Stimulated activated CD4-positive, alpha-beta T cell treated with anti-CD3 and anti-CD28 coated beads, TNF-alpha, amount 100 ng/mL, for 4 hours (primary cell): ENCODE data around the gene SP110.
"Not testable (repeated sequence)": the region's sequence is repeated elsewhere in the genome, so short reads cannot be mapped to it uniquely, and the experiment has no call there.

Experiments
- DNase-seq, 3 experiments: peaks; one replicate each; pipeline ENCODE4 v3.0.0-alpha.2; 2020; ENCODE audit warnings: low read depth in 3 of 3

Gene SP110

GRCh38 chr2:230127195-230127594, 92.6 kb downstream of the SP110 start:
- no peak for DNase-seq

DNA sequence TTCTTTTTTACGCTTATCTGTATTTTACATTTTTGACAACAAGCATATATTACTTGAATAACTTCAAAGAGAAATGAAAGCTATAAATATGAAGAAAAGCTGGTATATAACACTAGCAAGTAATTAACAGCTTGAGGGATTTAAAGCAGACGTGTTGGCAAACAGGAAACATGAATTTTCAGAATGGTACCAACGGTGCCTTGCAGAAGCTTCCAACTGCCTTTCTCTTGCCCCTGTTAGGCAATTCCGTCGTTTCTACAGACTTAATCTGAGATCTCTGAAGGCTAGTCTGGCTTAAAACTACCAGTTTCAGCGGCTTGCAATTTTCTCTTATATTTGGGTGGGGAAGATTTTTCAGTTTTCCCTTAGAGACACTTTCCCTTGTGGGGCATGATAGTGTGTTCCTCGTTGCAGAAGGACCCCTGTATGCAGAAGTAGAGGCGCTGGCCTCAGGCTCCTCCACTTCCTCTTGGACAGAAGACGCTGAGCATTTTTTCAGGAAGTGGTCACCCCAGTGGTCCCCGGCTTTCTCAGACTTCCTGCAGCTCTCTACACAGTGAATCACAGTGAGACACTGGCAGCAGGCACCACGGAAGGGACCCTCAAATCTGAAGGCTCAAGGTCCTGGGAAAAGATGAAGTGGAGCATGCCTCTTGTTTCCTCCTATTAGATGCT, 94.9 kb downstream of the SP110 start:
- DNase-seq: no peak

- no peak for DNase-seq
Measured at GRCh38 chr2:230124235-230124634, 95.5 kb downstream of the SP110 start.

GRCh38 chr2:230120376-230120775, 99.4 kb downstream of the SP110 start:
- DNase-seq: not testable (repeated sequence)

DNA sequence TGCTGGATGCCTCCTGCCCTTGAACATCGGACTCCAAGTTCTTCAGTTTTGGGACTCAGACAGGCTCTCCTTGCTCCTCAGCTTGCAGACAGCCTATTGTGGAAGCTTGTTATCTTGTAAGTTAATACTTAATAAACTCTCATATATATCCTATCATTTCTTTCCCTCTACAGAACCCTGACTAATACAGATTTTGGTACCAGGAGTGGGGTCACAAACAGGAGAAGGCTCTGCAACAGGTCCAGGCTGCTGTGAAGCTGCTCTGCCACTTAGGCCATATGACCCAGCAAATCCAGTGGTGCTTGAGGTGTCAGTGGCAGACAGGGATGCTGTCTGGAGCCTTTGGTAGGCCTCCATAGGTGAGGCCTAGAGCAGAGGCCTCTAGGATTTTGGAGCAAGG, 100.0 kb downstream of the SP110 start:
- DNase-seq: not testable (repeated sequence)
